ENCODE results near the gene CDON.

GRCh38 chr11:125923633-125924032 lies 139.0 kb downstream of the CDON start:
- TF ChIP-seq CTCF (IDR thresholded peaks at IDR 0.05) (no peak), EP300 (IDR thresholded peaks at IDR 0.05) (no peak), POLR2A (IDR thresholded peaks at IDR 0.05) (no peak)
